PC-3 (cell line): Measurements from ENCODE around the gene ZBTB7B. TPM values are rescaled to one million over a fixed set of nuclear protein-coding genes. Genes with fewer than 3 reads are reported as not detected.

Source experiments
- ATAC-seq: fragments of 200-7000 bp; cut with Tn5 transposase; 2 replicates; pipeline ENCODE4 v1.9.1; 2020; ENCODE audit warnings: mild to moderate bottlenecking, moderate library complexity
- BruUV-seq: library from RNA; stranded (reverse); fragments of 400-500 nt; replicated peaks from 2 replicates; lab custom pipeline; 2021; lab: Mats Ljungman, UMichigan
- CTCF ChIA-PET: fragments of 300-600 bp; sonication (Branson Sonifier 250); formaldehyde crosslinking; loops from one replicate; lab custom pipeline; 2022; ENCODE audit warnings: antibody characterized with exemption; lab: Charles Lee
- POLR2A ChIA-PET: fragments of 300-600 bp; sonication (Branson Sonifier 250); formaldehyde crosslinking; loops from one replicate; lab custom pipeline; 2022; ENCODE audit warnings: antibody characterized with exemption; ENCODE audit not compliant: unreplicated experiment; lab: Charles Lee
- DNase-seq: peaks from one replicate; pipeline ENCODE4 v3.0.0-alpha.2; 2015
- H2AFZ ChIP-seq: fragments of 300-600 bp; sonication (generic); 2 replicates; pipeline ENCODE4 v1.6.0; 2016; ENCODE audit warnings: antibody characterized with exemption, low read length
- H3F3A ChIP-seq: fragments of 300-600 bp; sonication (generic); one replicate; pipeline ENCODE4 v1.6.0; 2017; ENCODE audit warnings: antibody characterized with exemption, low read length, control low read depth, mild to moderate bottlenecking; ENCODE audit not compliant: unreplicated experiment
- H3K27ac ChIP-seq: fragments of 300-600 bp; sonication (generic); 2 replicates; pipeline ENCODE4 v1.5.1; 2016; ENCODE audit warnings: mild to moderate bottlenecking, low read length
- H3K27me3 ChIP-seq: fragments of 300-600 bp; sonication (generic); 2 replicates; pipeline ENCODE4 v1.6.1; 2016; ENCODE audit warnings: low read length, mixed read lengths
- H3K36me3 ChIP-seq: fragments of 300-600 bp; sonication (generic); 2 replicates; pipeline ENCODE4 v1.6.1; 2016; ENCODE audit warnings: low read depth, mixed run types, low read length, mixed read lengths
- H3K4me1 ChIP-seq: fragments of 300-600 bp; sonication (generic); 2 replicates; pipeline ENCODE4 v1.5.1; 2016; ENCODE audit warnings: low read length; ENCODE audit not compliant: insufficient read depth
- H3K4me2 ChIP-seq: fragments of 300-600 bp; sonication (generic); 2 replicates; pipeline ENCODE4 v1.6.0; 2016; ENCODE audit warnings: low read length
- H3K4me3 ChIP-seq: fragments of 300-600 bp; sonication (generic); 2 replicates; pipeline ENCODE4 v1.5.1; 2016; ENCODE audit warnings: mild to moderate bottlenecking, low read length, mixed read lengths
- H3K79me2 ChIP-seq: fragments of 300-600 bp; sonication (generic); 2 replicates; pipeline ENCODE4 v1.6.1; 2017; ENCODE audit warnings: low read length, mixed read lengths
- H3K9ac ChIP-seq: fragments of 300-600 bp; sonication (generic); 2 replicates; pipeline ENCODE4 v1.6.0; 2016; ENCODE audit warnings: mild to moderate bottlenecking, low read length
- H3K9me2 ChIP-seq: fragments of 300-600 bp; sonication (generic); replicated peaks from 2 replicates; pipeline ENCODE4 v1.6.1; 2016; ENCODE audit warnings: mixed run types, low read length, mixed read lengths
- H3K9me3 ChIP-seq: fragments of 300-600 bp; sonication (generic); 2 replicates; pipeline ENCODE4 v1.6.1; 2016; ENCODE audit warnings: low read length, mixed read lengths
- H4K20me1 ChIP-seq: fragments of 300-600 bp; sonication (generic); 2 replicates; pipeline ENCODE4 v1.6.1; 2016; ENCODE audit warnings: low read length, mixed read lengths
- CTCF ChIP-seq: fragments of 300-600 bp; sonication (generic); conservative IDR thresholded peaks from 2 replicates; pipeline ENCODE4 v1.5.1; 2017; ENCODE audit warnings: antibody characterized with exemption, low read depth, mild to moderate bottlenecking, low read length
- EZH2 ChIP-seq: fragments of 300-600 bp; sonication (generic); IDR thresholded peaks from one replicate; pipeline ENCODE4 v1.6.1; 2017; ENCODE audit warnings: antibody characterized with exemption, mild to moderate bottlenecking, low read length; ENCODE audit not compliant: unreplicated experiment
- EZH2phosphoT487 ChIP-seq: fragments of 300-600 bp; sonication (generic); IDR thresholded peaks from 2 replicates; pipeline ENCODE4 v1.6.1; 2018; ENCODE audit warnings: mild to moderate bottlenecking, antibody characterized with exemption, low read length, borderline replicate concordance
- intact Hi-C: fragments of 100-400 bp; cut with micrococcal nuclease; formaldehyde crosslinking; loops from 2 replicates; pipeline ENCODE4 v1.9.0; 2023
- total RNA-seq: library from RNA; depleted of rRNA; stranded (reverse); fragments of >200 nt; gene quantifications from 2 replicates; pipeline ENCODE4 v1.2.3, GENCODE V29; 2014

Gene ZBTB7B
- total RNA-seq, 1 experiment from 2014 or later, result 39.7 TPM

GRCh38 chr1:155034318-155035208 is 32.0 kb downstream of the ZBTB7B start:
- no peaks in the 10 kb centered on the region for H3K9me3 ChIP-seq
- H2AFZ ChIP-seq, result no peak overlapping the region
- H4K20me1 ChIP-seq, result no peaks in the 10 kb centered on the region
- no peak for TF ChIP-seq CTCF
- TF ChIP-seq EZH2, result no peak
- no peak for TF ChIP-seq EZH2phosphoT487
- H3K36me3 ChIP-seq, result no peaks in the 10 kb centered on the region
- no peak overlapping the region for H3K27ac ChIP-seq
- ChIA-PET CTCF (no interaction called here), POLR2A (no interaction called here)
- H3K4me3 ChIP-seq, result no peak overlapping the region
- no peak for ATAC-seq
- H3K9me2 ChIP-seq, result no peaks in the 10 kb centered on the region
- BruUV-seq, result no TSS peak
- no peak overlapping the region for H3K9ac ChIP-seq
- no peaks in the 10 kb centered on the region for H3K27me3 ChIP-seq
- no peaks in the 10 kb centered on the region for H3F3A ChIP-seq
- intact Hi-C loops, result no loop called here
- H3K4me2 ChIP-seq, result no peak overlapping the region
- H3K4me1 ChIP-seq, result peaks cover 18% of the 10 kb centered on the region
- no peak for DNase-seq
- no peaks in the 10 kb centered on the region for H3K79me2 ChIP-seq

DNA sequence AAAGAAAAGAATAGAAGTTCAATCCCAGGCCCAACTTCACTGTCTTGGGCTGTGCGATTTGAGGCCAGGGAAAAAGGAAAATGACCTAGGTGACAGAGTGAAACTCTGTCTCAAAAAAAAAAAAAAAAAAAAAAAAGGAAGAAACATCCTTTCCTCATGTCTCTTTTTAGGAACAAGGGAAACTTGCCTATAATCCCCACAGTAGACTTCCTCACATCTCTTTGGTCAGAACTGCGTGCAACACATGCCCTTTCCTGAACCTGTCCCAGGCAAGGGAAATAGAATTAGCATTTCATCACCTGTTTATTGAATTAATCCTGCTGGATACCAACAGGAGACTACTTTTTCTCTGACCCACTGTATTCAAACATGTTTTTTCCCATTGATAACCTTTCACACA is 33.3 kb downstream of the ZBTB7B start:
- Histone ChIP-seq H2AFZ (no peak overlapping the region), H3K4me1 (peaks cover 18% of the 10 kb centered on the region), H3K9ac (no peak overlapping the region), H4K20me1 (no peaks in the 10 kb centered on the region), H3K27ac (no peak overlapping the region), H3K36me3 (no peaks in the 10 kb centered on the region), H3K9me2 (no peaks in the 10 kb centered on the region), H3K79me2 (no peaks in the 10 kb centered on the region), H3K4me2 (no peak overlapping the region), H3F3A (no peaks in the 10 kb centered on the region), H3K4me3 (no peak overlapping the region), H3K27me3 (no peaks in the 10 kb centered on the region), H3K9me3 (no peaks in the 10 kb centered on the region)
- no TSS peak for BruUV-seq
- intact Hi-C loops, result no loop called here
- ChIA-PET CTCF (no interaction called here), POLR2A (no interaction called here)
- TF ChIP-seq CTCF (no peak), EZH2 (no peak), EZH2phosphoT487 (no peak)
- ATAC-seq, result no peak
- DNase-seq, result no peak

DNA sequence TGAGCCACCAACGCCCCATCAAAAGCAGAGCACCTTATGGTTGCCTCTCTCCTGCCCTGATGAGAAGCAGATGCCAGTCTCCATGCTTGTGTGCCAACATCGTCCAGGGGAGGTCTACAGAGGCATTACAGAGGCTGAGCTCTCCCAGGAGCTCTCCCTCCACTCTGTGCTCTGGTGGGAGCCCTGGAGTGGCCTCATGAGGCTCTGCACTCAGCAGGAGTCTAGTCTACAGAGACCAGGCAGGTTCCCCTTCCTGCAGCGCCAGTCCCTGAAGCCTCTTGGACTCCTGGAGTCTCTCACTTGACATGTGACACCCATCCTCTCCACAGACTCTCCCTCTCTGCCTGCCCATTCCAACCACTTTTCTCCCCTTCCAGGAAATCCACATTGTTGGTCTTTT is 34.4 kb downstream of the ZBTB7B start:
- H3K36me3 ChIP-seq, result no peaks in the 10 kb centered on the region
- no peaks in the 10 kb centered on the region for H4K20me1 ChIP-seq
- no TSS peak for BruUV-seq
- ATAC-seq, result no peak
- H2AFZ ChIP-seq, result no peak overlapping the region
- TF ChIP-seq CTCF (no peak), EZH2 (no peak), EZH2phosphoT487 (no peak)
- H3K79me2 ChIP-seq, result no peaks in the 10 kb centered on the region
- CTCF ChIA-PET, result no interaction called here
- peaks cover 18% of the 10 kb centered on the region for H3K4me1 ChIP-seq
- no peak overlapping the region for H3K4me3 ChIP-seq
- H3K9ac ChIP-seq, result no peak overlapping the region
- no peaks in the 10 kb centered on the region for H3F3A ChIP-seq
- no peak overlapping the region for H3K4me2 ChIP-seq
- no peaks in the 10 kb centered on the region for H3K27me3 ChIP-seq
- no peaks in the 10 kb centered on the region for H3K9me2 ChIP-seq
- no peak overlapping the region for H3K27ac ChIP-seq
- no peaks in the 10 kb centered on the region for H3K9me3 ChIP-seq
- POLR2A ChIA-PET, result no interaction called here
- no peak for DNase-seq
- intact Hi-C loops, result no loop called here
